CD4-positive, alpha-beta T cell (primary cell): ENCODE measurements around the gene SOHLH1. TPM values are rescaled to one million over a fixed set of nuclear protein-coding genes. Genes with fewer than 3 reads are reported as not detected.

Experiments
- ATAC-seq: fragments of 200-7000 bp; cut with Tn5 transposase; one replicate; pipeline ENCODE4 v1.10.0; 2022; ENCODE audit warnings: mild to moderate bottlenecking; ENCODE audit not compliant: poor library complexity
- CTCF ChIA-PET: fragments of 350-600 bp; sonication (Branson Sonifier 250); formaldehyde crosslinking; loops from one replicate; lab custom pipeline; 2021; ENCODE audit warnings: antibody characterized with exemption, inconsistent platforms; lab: Charles Lee
- POLR2A ChIA-PET: fragments of 350-600 bp; sonication (Branson Sonifier 250); formaldehyde crosslinking; loops from one replicate; lab custom pipeline; 2021; ENCODE audit warnings: antibody characterized with exemption, inconsistent platforms; lab: Charles Lee
- DNase-seq, 14 experiments: peaks; one replicate each; pipeline ENCODE4 v3.0.0-alpha.2; 2013 to 2020; ENCODE audit warnings: mixed read lengths in 2 of 14
- H3K27ac ChIP-seq, 2 donors: one replicate each; pipeline versions ENCODE4 v1.5.1 to v1.7.0; 2013; ENCODE audit warnings: low read length in 2 of 2, low read depth in 1 of 2, mild to moderate bottlenecking in 1 of 2
- H3K27me3 ChIP-seq, 2 experiments: 1 replicate in 1 of 2; 2 replicates in 1 of 2; pipeline versions ENCODE4 v1.6.1 to v1.7.0; 2013; ENCODE audit warnings: low read length in 2 of 2, control low read depth in 1 of 2, mild to moderate bottlenecking in 1 of 2, moderate library complexity in 1 of 2; ENCODE audit not compliant: insufficient read depth in 2 of 2, control insufficient read depth in 1 of 2
- H3K36me3 ChIP-seq: one replicate; pipeline ENCODE4 v1.6.1; 2013; ENCODE audit warnings: low read length, control low read depth; ENCODE audit not compliant: insufficient read depth
- H3K4me1 ChIP-seq: one replicate; pipeline ENCODE4 v1.6.1; 2013; ENCODE audit warnings: low read length, control low read depth; ENCODE audit not compliant: insufficient read depth
- H3K4me3 ChIP-seq: one replicate; pipeline ENCODE4 v1.5.1; 2013; ENCODE audit warnings: mild to moderate bottlenecking, low read length, moderate library complexity
- H3K9me3 ChIP-seq, 2 experiments: 1 replicate in 1 of 2; 2 replicates in 1 of 2; pipeline versions ENCODE4 v1.6.1 to v1.7.0; 2013; ENCODE audit warnings: low read length in 2 of 2, mild to moderate bottlenecking in 2 of 2, control low read depth in 1 of 2, moderate library complexity in 1 of 2; ENCODE audit not compliant: control insufficient read depth in 1 of 2, insufficient read depth in 1 of 2
- H3K27ac Mint-ChIP-seq: one replicate; pipeline ENCODE4 v1.8.0; 2020; ENCODE audit warnings: mixed read lengths
- H3K27me3 Mint-ChIP-seq: one replicate; pipeline ENCODE4 v1.8.0; 2021; ENCODE audit warnings: mixed read lengths
- H3K36me3 Mint-ChIP-seq: one replicate; pipeline ENCODE4 v1.8.0; 2021; ENCODE audit warnings: low read depth, mixed read lengths
- H3K4me1 Mint-ChIP-seq: one replicate; pipeline ENCODE4 v1.8.0; 2021; ENCODE audit warnings: low read depth, mixed read lengths
- H3K4me3 Mint-ChIP-seq: one replicate; pipeline ENCODE4 v1.8.0; 2020; ENCODE audit warnings: mild to moderate bottlenecking, mixed read lengths
- H3K9me3 Mint-ChIP-seq: one replicate; pipeline ENCODE4 v1.8.0; 2020; ENCODE audit warnings: mixed read lengths
- CTCF ChIP-seq: fragments of 200-600 bp; IDR thresholded peaks from one replicate; pipeline ENCODE4 v1.8.0; 2022; ENCODE audit warnings: antibody characterized with exemption, mild to moderate bottlenecking
- intact Hi-C, 2 experiments: fragments of 100-400 bp; cut with DNase I in 1 of 2; cut with micrococcal nuclease in 1 of 2; formaldehyde crosslinking; loops; one replicate each; pipeline versions ENCODE4 v1.15.1 to v1.9.0; 2023 to 2025; cut with DNase I, micrococcal nuclease
- total RNA-seq, 174 experiments: library from RNA in 2 of 174; stranded (reverse) in 2 of 174; gene quantifications; one replicate each; pipeline ENCODE4 v1.2.3 and lab custom pipeline; 2021 to 2026

SOHLH1 gene
- total RNA-seq, 2 experiments from 2014 or later = not detected

- no peak overlapping the region for H3K27ac Mint-ChIP-seq
- intact Hi-C loops = no loop called here
- ChIA-PET POLR2A (no interaction called here), CTCF (no interaction called here)
- no peaks in the 10 kb centered on the region for H3K36me3 ChIP-seq
- H3K9me3 ChIP-seq = peaks cover 0 to 19% of the 10 kb centered on the region in 2 experiments
- no peak overlapping the region for H3K27ac ChIP-seq
- H3K9me3 Mint-ChIP-seq = no peaks in the 10 kb centered on the region
- H3K27me3 Mint-ChIP-seq = no peaks in the 10 kb centered on the region
- no peak for TF ChIP-seq CTCF
- H3K27me3 ChIP-seq = no peaks in the 10 kb centered on the region
- no peak for ATAC-seq
- no peaks in the 10 kb centered on the region for H3K36me3 Mint-ChIP-seq
- H3K4me1 Mint-ChIP-seq = no peaks in the 10 kb centered on the region
- peak in 2 of 14 experiments; percentile 5 to 17 for DNase-seq
- no peak overlapping the region for H3K4me3 Mint-ChIP-seq
- H3K4me1 ChIP-seq = no peaks in the 10 kb centered on the region
- H3K4me3 ChIP-seq = no peak overlapping the region
Observed at GRCh38 chr9:135664801-135665794, 34.2 kb downstream of the SOHLH1 start.

- Mint-ChIP-seq H3K36me3 (no peaks in the 10 kb centered on the region), H3K9me3 (no peaks in the 10 kb centered on the region), H3K4me1 (no peaks in the 10 kb centered on the region), H3K4me3 (no peak overlapping the region), H3K27me3 (no peaks in the 10 kb centered on the region), H3K27ac (no peak overlapping the region)
- Histone ChIP-seq H3K4me1 (no peaks in the 10 kb centered on the region), H3K4me3 (no peak overlapping the region), H3K9me3 (peaks cover 0 to 11% of the 10 kb centered on the region in 2 experiments), H3K27me3 (no peaks in the 10 kb centered on the region), H3K36me3 (no peaks in the 10 kb centered on the region), H3K27ac (no peak overlapping the region)
- CTCF ChIA-PET = no interaction called here
- DNase-seq (no peak), ATAC-seq (no peak)
- intact Hi-C loops = no loop called here
- TF ChIP-seq CTCF = no peak
- POLR2A ChIA-PET = no interaction called here
Observed at GRCh38 chr9:135664266-135664665, 35.0 kb downstream of the SOHLH1 start.

- no peaks in the 10 kb centered on the region for H3K27me3 Mint-ChIP-seq
- H3K9me3 ChIP-seq = peaks cover 0 to 11% of the 10 kb centered on the region in 2 experiments
- intact Hi-C loops = no loop called here
- no peaks in the 10 kb centered on the region for H3K36me3 ChIP-seq
- no peaks in the 10 kb centered on the region for H3K27me3 ChIP-seq
- no peak for DNase-seq
- ChIA-PET POLR2A (no interaction called here), CTCF (no interaction called here)
- H3K4me3 ChIP-seq = no peak overlapping the region
- no peak overlapping the region for H3K27ac Mint-ChIP-seq
- no peaks in the 10 kb centered on the region for H3K9me3 Mint-ChIP-seq
- no peak for ATAC-seq
- no peaks in the 10 kb centered on the region for H3K36me3 Mint-ChIP-seq
- H3K4me3 Mint-ChIP-seq = no peak overlapping the region
- no peaks in the 10 kb centered on the region for H3K4me1 ChIP-seq
- H3K27ac ChIP-seq = no peak overlapping the region
- no peaks in the 10 kb centered on the region for H3K4me1 Mint-ChIP-seq
- no peak for TF ChIP-seq CTCF
Observed at GRCh38 chr9:135663857-135664256, 35.4 kb downstream of the SOHLH1 start.
